Esophagus (tissue), 2 donors: ENCODE data around the gene INTS11. TPM values are rescaled to one million over a fixed set of nuclear protein-coding genes. Genes with fewer than 3 reads are reported as not detected.
A peak's percentile ranks its signal among the peaks of the same experiment; 100 is the strongest.

ENCODE experiments used
- H3K27ac ChIP-seq, 2 donors: one replicate each; pipeline ENCODE4 v1.5.1; 2013; ENCODE audit warnings: low read depth in 2 of 2, mild to moderate bottlenecking in 2 of 2, inconsistent platforms in 1 of 2, low read length in 1 of 2, moderate library complexity in 1 of 2
- H3K27me3 ChIP-seq, 2 donors: one replicate each; pipeline ENCODE4 v1.6.1; 2013; ENCODE audit warnings: low read length in 2 of 2, control low read depth in 1 of 2, mild to moderate bottlenecking in 1 of 2; ENCODE audit not compliant: insufficient read depth in 2 of 2, control insufficient read depth in 1 of 2
- H3K36me3 ChIP-seq, 2 donors: one replicate each; pipeline ENCODE4 v1.6.1; 2013; ENCODE audit warnings: low read length in 1 of 2; ENCODE audit not compliant: control insufficient read depth in 2 of 2, insufficient read depth in 2 of 2
- H3K4me1 ChIP-seq, 2 donors: one replicate each; pipeline ENCODE4 v1.6.1; 2013; ENCODE audit warnings: low read length in 1 of 2; ENCODE audit not compliant: control insufficient read depth in 2 of 2, insufficient read depth in 2 of 2
- H3K4me3 ChIP-seq, 2 donors: one replicate each; pipeline ENCODE4 v1.5.1; 2013; ENCODE audit warnings: low read length in 2 of 2, mild to moderate bottlenecking in 2 of 2, low read depth in 1 of 2, moderate library complexity in 1 of 2
- H3K9me3 ChIP-seq, 2 donors: one replicate each; pipeline ENCODE4 v1.6.1; 2013; ENCODE audit warnings: mild to moderate bottlenecking in 2 of 2, low read depth in 1 of 2, low read length in 1 of 2, moderate library complexity in 1 of 2; ENCODE audit not compliant: control insufficient read depth in 2 of 2, insufficient read depth in 1 of 2
- WGBS, 2 donors: extraction: QIAGEN DNeasy Blood & Tissue Kit; methylation state at CpG; one replicate each; pipeline ENCODE4 v1.1.7; 2013; 5-methylcytosine and 5-hydroxymethylcytosine counted together
- polyA plus RNA-seq, 2 donors: library from polyadenylated mRNA; stranded (reverse); fragments of 200-250 nt; gene quantifications; one replicate each; pipeline ENCODE4 v1.2.3, GENCODE V29; 2013
- donor health status: healthy with polysubstance abuse.
- donor health status: Bipolar disorder and iron deficiency.

Gene INTS11
- polyA plus RNA-seq, 2 donors = 74.1 to 127 TPM

DNA sequence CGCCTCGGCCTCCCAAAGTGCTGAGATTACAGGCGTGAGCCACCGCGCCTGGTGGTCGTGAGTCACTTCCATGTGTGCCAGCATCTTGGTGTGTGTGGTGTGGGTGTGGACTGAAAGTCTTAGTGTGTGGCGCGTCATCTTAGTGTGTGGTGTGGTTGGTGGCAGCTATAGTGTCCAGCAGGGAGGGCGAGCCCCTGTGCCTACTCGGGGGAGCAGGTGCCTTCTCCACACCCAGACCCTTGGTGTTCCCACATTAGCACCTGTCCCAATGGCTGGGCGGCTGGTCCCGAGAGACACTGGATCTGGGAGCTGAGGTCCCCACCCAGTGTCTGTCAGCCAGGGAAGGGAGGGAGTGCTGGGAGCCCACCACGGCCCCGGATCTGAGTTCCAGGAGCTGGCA is 41.5 kb downstream of the INTS11 start:
- no peak overlapping the region for H3K4me3 ChIP-seq
- no peak overlapping the region for H3K27ac ChIP-seq
- H3K27me3 ChIP-seq = peaks cover 0 to 2% of the 10 kb centered on the region in 2 donors
- no peaks in the 10 kb centered on the region for H3K36me3 ChIP-seq
- H3K4me1 ChIP-seq = peaks cover 0 to 23% of the 10 kb centered on the region in 2 donors
- H3K9me3 ChIP-seq = no peaks in the 10 kb centered on the region
- WGBS, 2 donors = 67 to 75% methylated on average over 14 of the region's 14 CpGs

DNA sequence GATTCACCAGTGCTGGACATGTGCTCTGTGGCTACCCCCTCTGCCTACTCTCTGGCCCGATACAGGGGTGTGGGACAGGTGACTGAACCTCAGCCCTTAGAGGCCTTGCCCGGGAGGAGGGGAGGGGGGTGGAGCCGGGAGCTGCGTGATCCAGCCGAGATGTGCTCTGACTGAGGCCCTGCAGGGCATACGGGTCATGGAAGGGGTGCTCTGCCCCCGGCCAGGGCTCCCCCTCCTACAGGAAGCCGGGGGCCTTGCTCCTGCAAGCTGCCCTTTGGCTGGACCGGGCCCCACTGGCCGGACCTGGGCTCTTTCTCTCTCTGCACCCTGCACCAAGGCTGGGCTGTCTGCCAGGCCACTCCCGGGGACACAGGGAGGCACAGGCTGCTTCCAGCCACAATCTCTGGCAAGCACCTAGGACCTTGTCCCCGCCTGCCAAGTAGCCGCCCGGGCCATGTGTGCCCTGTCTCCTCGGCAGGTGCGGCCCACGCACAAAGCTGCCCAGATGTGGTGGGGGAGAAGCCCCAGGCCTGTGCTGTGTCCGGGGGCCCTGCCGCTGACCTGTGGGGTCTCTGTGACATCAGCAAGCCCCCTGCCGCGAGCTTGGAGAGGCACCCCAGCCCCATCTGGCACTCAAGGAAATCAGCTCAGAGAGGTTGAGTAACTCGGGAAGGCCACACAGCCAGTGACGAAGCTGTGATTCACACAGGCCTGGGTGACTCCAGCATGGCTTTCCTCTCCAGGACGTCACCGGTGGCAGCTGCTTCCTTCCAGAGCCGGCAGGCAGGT is 42.7 kb downstream of the INTS11 start:
- peak overlapping the region; percentile 81 to 89 for H3K27ac ChIP-seq
- H3K4me1 ChIP-seq = peaks cover 0 to 23% of the 10 kb centered on the region in 2 donors
- no peaks in the 10 kb centered on the region for H3K36me3 ChIP-seq
- H3K27me3 ChIP-seq = no peaks in the 10 kb centered on the region
- no peak overlapping the region for H3K4me3 ChIP-seq
- WGBS, 2 donors = 37% methylated on average over 26 of the region's 26 CpGs
- no peaks in the 10 kb centered on the region for H3K9me3 ChIP-seq

- no peak overlapping the region for H3K4me3 ChIP-seq
- H3K36me3 ChIP-seq = no peaks in the 10 kb centered on the region
- peak overlapping the region; percentile 81 to 89 for H3K27ac ChIP-seq
- H3K4me1 ChIP-seq = peaks cover 0 to 23% of the 10 kb centered on the region in 2 donors
- no peaks in the 10 kb centered on the region for H3K27me3 ChIP-seq
- no peaks in the 10 kb centered on the region for H3K9me3 ChIP-seq
- 89 to 91% methylated on average over 21 of the region's 21 CpGs for WGBS, 2 donors
Observed at GRCh38 chr1:1280782-1281481, 43.5 kb downstream of the INTS11 start.

- H3K27ac ChIP-seq = no peak overlapping the region
- H3K4me1 ChIP-seq = peaks cover 9 to 24% of the 10 kb centered on the region in 2 donors
- H3K4me3 ChIP-seq = no peak overlapping the region
- 88 to 91% methylated on average over 16 to 17 of the region's 17 CpGs for WGBS, 2 donors
- H3K9me3 ChIP-seq = no peaks in the 10 kb centered on the region
- H3K36me3 ChIP-seq = no peaks in the 10 kb centered on the region
- no peaks in the 10 kb centered on the region for H3K27me3 ChIP-seq
Observed at GRCh38 chr1:1279028-1279427, 45.4 kb downstream of the INTS11 start.

GRCh38 chr1:1278620-1279019 is 45.8 kb downstream of the INTS11 start:
- 88 to 95% methylated on average over 13 of the region's 13 CpGs for WGBS, 2 donors
- Histone ChIP-seq H3K9me3 (no peaks in the 10 kb centered on the region), H3K36me3 (no peaks in the 10 kb centered on the region), H3K27ac (no peak overlapping the region), H3K4me1 (peaks cover 9 to 21% of the 10 kb centered on the region in 2 donors), H3K27me3 (no peaks in the 10 kb centered on the region), H3K4me3 (no peak overlapping the region)

DNA sequence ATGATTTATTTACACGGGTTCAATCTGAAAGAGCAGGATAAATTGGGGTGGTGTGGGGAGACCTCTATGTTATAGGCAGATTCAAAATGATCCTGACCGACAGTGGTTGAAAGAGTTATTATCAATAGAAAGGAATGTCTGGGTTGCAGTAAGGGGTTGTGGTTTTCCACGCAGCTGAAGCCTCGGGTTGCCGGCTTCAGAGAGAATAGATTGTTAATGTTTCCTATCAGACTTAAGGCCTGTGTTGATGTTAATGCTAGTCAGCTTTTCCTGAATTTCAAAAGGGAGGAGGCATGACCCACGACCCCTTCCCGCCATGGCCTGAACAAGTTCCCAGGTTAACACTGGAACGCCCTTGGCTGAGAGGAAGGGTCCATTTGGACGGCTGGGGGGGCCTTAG is 48.6 kb downstream of the INTS11 start:
- Histone ChIP-seq H3K27ac (no peak overlapping the region), H3K27me3 (no peaks in the 10 kb centered on the region), H3K4me1 (peaks cover 13 to 18% of the 10 kb centered on the region in 2 donors), H3K36me3 (peaks cover 0 to 6% of the 10 kb centered on the region in 2 donors), H3K9me3 (no peaks in the 10 kb centered on the region), H3K4me3 (no peak overlapping the region)
- 75 to 78% methylated on average over 9 of the region's 9 CpGs for WGBS, 2 donors

GRCh38 chr1:1274931-1275431 is 49.5 kb downstream of the INTS11 start:
- 87 to 89% methylated on average over 15 of the region's 15 CpGs for WGBS, 2 donors
- no peak overlapping the region for H3K4me3 ChIP-seq
- no peaks in the 10 kb centered on the region for H3K27me3 ChIP-seq
- H3K27ac ChIP-seq = no peak overlapping the region
- H3K36me3 ChIP-seq = peaks cover 0 to 6% of the 10 kb centered on the region in 2 donors
- H3K9me3 ChIP-seq = no peaks in the 10 kb centered on the region
- H3K4me1 ChIP-seq = peaks cover 13 to 26% of the 10 kb centered on the region in 2 donors

GRCh38 chr1:1274299-1274930 is 50.0 kb downstream of the INTS11 start:
- H3K27ac ChIP-seq = peak overlapping the region; percentile 68 to 85
- H3K27me3 ChIP-seq = no peaks in the 10 kb centered on the region
- WGBS, 2 donors = 24 to 26% methylated on average over 31 of the region's 31 CpGs
- H3K9me3 ChIP-seq = no peaks in the 10 kb centered on the region
- H3K4me3 ChIP-seq = peak overlapping the region; percentile 83 to 90
- peaks cover 0 to 6% of the 10 kb centered on the region in 2 donors for H3K36me3 ChIP-seq
- peaks cover 13 to 29% of the 10 kb centered on the region in 2 donors for H3K4me1 ChIP-seq

DNA sequence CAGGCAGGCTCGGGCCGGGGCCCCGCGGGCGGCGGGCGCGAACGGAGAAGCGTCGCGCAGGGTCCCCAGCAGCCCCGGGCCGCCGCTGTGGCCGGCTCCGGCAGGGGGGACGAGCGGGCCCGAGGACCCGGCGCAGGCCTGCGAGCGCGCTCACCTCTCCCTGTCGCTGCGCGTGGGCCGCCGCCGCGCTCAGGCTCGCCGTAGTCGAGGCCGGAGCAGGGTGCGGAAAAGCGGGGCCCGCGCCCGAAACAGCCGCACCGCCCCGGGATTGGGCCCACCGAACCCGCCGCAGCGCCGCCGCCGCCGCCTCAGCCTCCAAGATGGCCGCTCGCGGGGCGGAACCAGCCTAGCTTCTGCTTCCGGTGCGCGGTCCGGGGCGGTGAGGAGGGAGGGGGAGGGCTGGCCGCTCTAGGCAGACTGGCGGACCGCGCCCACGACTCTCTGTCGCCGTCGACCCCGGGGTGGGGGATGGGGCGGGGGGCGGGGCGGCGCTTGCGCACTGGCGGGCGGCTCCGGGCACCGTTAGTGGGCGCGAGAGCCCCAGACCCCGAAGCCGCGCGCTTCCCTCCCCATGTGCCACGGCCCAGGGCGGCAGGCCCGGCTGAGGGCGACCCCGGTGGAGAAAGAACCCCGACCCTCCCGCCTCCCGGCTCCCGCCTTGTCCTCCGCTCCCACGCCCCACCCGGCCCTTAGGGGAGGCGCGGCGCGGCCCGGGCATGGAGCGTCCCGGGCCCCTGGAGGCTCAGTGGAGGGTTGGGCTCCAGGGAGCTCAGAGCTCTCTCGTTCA is 50.8 kb downstream of the INTS11 start, which contains the start of gene UBE2J2:
UBE2J2 (minus strand) TSS at position 343 of the 787 bp plus-strand sequence. CDS start 5,862 bp downstream, outside the sequence.
- Histone ChIP-seq H3K27me3 (no peaks in the 10 kb centered on the region), H3K4me3 (peak within 1 kb of the TSS; percentile 83 to 90), H3K9me3 (no peaks in the 10 kb centered on the region), H3K27ac (peak within 1 kb of the TSS; percentile 85 to 87), H3K36me3 (peaks cover 0 to 6% of the 10 kb centered on the region in 2 donors), H3K4me1 (peaks cover 13 to 29% of the 10 kb centered on the region in 2 donors)
- 0 to 1% methylated on average over 73 to 105 of the region's 105 CpGs for WGBS, 2 donors
